HG03095 (cell line): ENCODE data around the gene ALDH18A1.
"Not testable (repeated sequence)": the region's sequence is repeated elsewhere in the genome, so short reads cannot be mapped to it uniquely, and the experiment has no call there.

Experiments
- ATAC-seq: cut with Tn5 transposase; IDR thresholded peaks from one replicate; pipeline ENCODE4 v1.9.1; 2021; ENCODE audit warnings: moderate library complexity; ENCODE audit not compliant: unreplicated experiment

ALDH18A1 gene

GRCh38 chr10:95651346-95652060 is 5.0 kb downstream of the ALDH18A1 start:
- no peak for ATAC-seq

GRCh38 chr10:95650232-95650631 is 6.3 kb downstream of the ALDH18A1 start:
- no peak for ATAC-seq

DNA sequence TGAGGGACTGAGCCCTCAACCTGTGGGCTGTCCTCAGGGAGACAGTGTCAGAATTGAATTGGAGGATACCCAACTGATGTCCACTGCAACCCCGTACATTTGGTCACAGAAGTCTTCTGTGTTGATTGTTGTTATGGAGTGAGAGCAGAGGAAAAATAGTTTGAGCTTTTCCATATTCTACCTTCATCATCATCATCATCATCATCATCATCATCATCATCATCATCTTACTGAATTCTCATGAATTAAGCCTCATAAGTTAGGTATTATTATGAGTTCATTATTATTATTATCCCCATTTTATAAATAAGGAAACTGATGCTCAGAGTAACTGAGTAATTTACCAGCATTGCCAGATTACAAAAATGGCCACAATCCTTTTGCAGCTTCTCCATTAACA is 8.4 kb downstream of the ALDH18A1 start:
- no peak for ATAC-seq

DNA sequence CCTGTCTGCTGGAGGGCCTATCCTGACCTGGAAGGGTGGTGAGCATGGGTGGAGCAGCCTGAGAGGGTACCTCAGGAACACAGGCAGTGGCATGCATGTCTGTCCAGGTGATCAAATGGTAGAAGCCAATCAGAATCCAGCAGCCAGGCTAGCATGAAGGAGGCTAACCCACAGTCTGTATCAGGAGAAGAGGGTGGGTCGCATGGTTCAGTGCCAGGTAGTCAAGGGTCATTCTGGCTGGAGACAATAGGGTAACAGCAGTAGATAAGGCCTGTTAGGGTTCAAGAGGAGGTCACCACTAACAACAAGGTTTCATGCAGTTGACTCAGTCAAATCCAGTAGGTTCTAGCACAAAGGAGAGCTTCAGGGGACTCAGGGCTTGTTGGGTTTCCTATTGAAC is 10.4 kb downstream of the ALDH18A1 start:
- ATAC-seq: no peak

DNA sequence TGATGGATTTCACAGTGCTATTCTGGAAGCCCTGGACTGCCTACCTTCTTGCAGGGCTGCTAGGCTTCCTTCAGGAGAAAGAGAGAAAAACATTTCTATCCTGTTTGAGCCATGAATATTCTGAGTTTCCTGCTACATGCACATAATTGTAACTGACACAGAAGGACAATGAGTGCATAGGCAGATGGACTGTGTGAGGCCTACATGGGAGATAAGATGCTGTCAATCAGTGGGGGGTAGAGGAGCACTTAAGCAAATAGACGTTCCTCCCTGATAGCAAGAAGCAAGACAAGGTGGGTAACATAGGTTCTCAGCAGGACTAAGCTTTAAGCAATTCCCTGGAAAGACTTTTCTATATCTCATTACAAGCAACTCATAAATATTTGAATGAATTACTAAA is 11.6 kb downstream of the ALDH18A1 start:
- no peak for ATAC-seq

GRCh38 chr10:95640891-95641315 is 15.6 kb downstream of the ALDH18A1 start:
- ATAC-seq: no peak

GRCh38 chr10:95637911-95638310 is 18.6 kb downstream of the ALDH18A1 start:
- ATAC-seq: no peak

GRCh38 chr10:95637140-95637539 is 19.4 kb downstream of the ALDH18A1 start:
- no peak for ATAC-seq

- ATAC-seq: no peak
Observed at GRCh38 chr10:95635319-95635733, 21.2 kb downstream of the ALDH18A1 start.

DNA sequence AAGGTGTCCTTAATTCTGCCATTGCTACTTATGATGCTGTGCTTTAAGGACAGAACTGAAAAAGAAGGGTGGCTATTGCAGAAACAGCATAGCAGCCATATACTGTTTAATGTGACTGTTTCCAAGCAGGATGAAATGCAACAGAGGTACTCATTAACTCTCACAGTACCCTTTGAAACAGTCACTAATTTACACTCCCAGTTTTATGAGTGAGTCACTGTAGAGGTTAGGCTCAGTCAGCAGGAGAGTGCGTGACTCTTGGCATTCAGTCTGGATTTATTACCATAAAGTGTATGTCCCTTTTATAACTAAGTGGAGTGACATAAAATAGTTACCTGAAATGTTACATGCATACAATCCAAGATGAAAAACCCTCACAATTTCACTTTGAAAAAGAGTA is 27.7 kb downstream of the ALDH18A1 start:
- no peak for ATAC-seq

GRCh38 chr10:95626500-95626899 is 30.0 kb downstream of the ALDH18A1 start:
- no peak for ATAC-seq

- not testable (repeated sequence) for ATAC-seq
Observed at GRCh38 chr10:95620415-95620814, 36.1 kb downstream of the ALDH18A1 start.

DNA sequence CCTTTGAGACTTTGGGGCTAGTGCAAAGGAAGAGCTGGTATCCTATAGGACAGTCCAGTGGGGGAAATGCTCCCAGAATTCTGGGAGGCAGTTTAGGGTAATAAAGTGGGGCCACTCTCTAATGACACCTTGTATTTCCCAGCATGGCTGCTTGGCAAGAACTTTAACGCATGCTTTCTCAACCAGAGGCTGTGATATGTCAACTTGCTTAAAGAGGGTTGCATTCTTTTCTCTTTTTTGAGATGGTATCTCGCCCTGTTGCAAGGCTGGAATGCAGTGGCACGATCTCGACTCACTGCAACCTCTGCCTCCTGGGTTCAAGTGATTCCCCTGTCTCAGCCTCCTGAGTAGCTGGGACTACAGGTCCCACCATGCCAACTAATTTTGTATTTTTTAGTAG is 38.4 kb downstream of the ALDH18A1 start:
- no peak for ATAC-seq

- no peak for ATAC-seq
Observed at GRCh38 chr10:95616446-95616845, 40.1 kb downstream of the ALDH18A1 start.

DNA sequence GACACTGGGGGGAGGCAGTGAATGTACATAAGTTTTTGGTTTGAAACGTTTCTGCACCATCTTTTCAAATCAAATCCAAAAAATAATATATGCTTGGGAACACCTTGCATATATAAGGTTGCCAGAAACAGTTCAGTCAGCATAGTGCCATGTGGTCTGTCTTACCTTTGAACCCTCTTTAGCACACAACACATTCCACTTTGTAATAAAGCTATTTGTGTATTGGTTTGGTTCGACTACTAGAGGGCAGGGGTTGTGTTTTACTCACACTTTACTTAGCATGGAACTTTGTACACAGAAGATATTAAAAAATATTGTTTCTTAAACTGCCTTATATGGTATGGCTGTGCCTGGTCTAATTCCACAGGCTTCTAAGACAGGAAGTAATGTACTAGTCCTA is 43.2 kb downstream of the ALDH18A1 start:
- ATAC-seq: no peak

- no peak for ATAC-seq
Observed at GRCh38 chr10:95610727-95611126, 45.8 kb downstream of the ALDH18A1 start.

DNA sequence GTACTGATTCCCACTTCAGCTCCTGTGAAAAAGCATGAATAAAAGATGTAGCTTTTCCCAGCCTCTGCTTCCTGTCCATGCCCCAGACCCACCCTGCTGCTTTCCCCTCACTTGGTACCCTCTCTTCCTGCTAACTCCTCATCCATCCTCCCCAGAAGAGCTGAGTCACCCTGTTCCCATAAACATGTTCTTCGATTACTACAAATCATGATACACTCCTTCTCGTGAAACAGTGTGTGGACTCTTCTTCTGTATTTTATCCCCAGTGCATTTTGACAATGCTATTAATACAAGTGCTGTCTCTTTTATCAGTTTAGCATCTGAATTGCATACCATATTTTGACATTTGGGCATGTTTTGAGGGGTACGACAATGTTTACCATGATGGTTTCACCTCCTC is 49.6 kb downstream of the ALDH18A1 start:
- ATAC-seq: no peak

DNA sequence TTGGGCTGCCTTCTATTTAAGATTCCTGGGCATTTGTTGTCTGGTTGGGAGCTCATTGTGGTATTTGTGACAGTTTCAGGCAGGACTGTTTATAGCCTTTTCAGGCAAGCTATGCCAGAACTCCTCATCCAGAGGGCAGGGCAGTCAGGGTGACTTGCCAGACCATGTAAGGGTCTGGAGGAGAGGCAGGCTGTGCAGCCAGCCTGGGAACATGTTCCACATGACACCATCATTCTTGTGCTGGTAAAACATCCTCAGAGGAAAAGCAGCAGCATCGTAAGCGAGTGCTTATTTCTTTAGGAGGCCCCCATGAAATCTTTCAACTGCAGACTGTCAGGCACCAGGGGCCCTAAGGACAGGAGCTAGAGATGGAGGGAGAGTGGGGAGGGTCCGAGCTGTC is 51.3 kb downstream of the ALDH18A1 start:
- no peak for ATAC-seq

- no peak for ATAC-seq
Observed at GRCh38 chr10:95604630-95605029, 51.9 kb downstream of the ALDH18A1 start.

DNA sequence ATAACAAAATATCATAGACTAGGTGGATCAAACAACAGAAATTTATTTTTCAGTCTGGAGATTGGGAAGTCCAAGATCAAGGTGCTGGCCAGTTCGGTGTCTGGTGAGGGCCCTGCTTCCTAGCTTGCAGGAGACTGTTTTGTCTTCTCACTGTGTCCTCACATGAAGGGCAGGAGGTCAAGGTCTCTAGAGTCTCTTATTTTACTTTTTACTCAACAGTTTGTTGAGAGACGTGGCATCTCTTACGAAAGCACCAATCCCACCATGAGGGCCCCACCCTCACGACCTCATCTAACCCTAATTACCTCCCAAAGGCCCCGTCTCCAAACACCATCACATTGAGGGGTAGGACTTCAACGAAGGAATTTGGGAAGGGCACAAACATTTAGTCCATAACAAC is 54.1 kb downstream of the ALDH18A1 start:
- ATAC-seq: no peak

DNA sequence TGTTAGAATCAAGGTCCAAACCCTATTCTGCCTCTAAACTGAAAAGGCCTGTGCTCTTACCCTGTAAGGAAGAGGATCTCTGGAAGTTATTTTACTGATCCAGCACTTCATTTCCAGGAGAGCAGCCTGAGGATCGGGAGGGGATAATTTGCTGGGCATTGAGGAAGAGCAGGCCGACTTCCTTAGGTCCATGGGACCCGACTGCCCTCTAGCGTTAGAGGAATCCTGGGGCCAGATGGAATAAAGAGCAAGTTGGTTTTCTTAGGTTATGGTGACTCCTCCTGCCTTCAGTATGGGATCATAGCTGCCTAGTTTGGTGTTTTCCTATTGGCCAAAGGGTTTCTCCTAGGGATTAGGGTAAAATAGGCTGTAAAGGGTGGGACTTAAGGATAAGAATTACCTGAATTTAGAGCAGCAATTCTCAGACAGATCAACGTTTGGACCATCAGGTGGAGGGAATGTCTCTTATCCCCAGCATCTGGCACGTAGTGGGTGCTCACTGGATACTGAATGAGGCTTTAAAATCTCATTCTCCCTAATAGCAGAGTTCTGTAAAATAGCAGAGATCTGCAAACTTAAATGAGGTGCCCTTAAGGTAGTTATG is 55.3 kb downstream of the ALDH18A1 start:
- ATAC-seq: no peak

DNA sequence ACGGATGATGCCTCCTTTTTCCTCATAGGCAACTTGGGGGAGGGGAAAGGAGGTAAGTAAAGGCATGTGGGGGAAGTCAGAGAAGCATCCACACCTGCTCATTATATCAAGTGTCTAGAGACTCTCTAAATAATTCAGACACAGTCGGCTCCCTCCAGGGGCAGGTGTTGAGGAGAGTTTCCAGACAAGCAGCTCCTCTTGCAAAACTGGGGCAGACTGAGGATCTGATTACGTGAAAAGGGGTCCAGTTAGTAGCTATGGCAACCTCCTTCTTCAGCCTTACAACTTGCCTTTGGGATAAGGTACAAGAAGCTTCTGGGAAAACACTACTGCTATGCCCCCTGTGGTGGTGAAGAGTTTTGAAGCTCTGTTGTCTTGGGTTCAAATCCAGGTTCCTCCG is 56.4 kb downstream of the ALDH18A1 start:
- ATAC-seq: no peak

- no peak for ATAC-seq
Observed at GRCh38 chr10:95597788-95598187, 58.7 kb downstream of the ALDH18A1 start.
